HG03457 (cell line): ENCODE results near the gene TEX264.

Source experiments
- ATAC-seq: cut with Tn5 transposase; IDR thresholded peaks from one replicate; pipeline ENCODE4 v1.9.1; 2021; ENCODE audit warnings: moderate number of reproducible peaks; ENCODE audit not compliant: unreplicated experiment

The TEX264 gene

DNA sequence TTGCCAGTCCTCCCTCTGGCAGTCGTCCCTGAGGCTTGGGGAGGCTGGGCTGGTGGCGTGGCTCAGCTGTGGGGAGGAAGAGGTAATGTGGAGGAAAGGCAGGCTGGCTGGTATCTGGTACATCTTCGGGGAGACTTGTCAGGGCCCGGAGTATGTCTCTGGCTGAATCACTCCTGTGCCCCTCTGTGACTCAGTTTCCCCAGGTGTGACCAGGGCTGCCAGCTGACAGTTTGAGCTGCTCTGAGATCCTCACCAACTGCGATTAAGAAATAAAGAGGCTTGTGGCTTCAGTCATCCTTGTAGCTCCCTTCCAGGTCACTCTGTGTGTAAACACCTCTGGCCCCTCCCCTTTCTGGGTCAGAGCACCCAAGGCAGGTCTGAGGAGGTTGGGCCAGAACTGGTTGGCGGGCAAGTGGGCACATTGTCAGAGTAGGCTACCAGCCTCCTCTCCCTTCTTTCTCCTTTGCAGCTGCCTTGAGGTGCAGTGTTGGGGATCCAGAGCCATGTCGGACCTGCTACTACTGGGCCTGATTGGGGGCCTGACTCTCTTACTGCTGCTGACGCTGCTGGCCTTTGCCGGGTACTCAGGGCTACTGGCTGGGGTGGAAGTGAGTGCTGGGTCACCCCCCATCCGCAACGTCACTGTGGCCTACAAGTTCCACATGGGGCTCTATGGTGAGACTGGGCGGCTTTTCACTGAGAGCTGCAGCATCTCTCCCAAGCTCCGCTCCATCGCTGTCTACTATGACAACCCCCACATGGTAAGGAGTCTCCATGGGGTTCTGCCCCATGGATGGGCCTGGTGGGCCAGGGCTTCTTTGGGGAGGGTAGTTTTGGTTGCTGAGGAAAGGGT lies 3.0 kb downstream of the TEX264 start:
- no peak for ATAC-seq

DNA sequence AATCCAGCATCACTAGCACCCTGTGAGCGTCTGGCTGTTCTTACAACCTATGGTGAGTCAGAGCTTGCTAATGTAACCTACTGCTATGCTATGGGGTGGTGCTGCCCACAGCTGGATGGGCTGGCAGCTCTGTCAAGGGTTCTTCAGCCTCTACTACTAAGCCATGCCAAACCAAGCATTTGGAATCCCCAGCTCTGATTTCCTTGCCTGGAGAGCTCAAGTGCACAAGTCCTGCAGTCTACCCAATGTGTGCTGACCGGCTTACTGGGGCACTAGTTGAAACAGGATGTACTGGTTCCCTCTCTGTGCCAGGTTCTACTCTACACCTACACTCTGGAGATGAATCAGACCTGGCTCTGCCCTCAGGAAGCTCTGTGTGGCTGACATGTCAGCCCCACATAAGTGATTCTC lies 4.2 kb downstream of the TEX264 start:
- no peak for ATAC-seq

DNA sequence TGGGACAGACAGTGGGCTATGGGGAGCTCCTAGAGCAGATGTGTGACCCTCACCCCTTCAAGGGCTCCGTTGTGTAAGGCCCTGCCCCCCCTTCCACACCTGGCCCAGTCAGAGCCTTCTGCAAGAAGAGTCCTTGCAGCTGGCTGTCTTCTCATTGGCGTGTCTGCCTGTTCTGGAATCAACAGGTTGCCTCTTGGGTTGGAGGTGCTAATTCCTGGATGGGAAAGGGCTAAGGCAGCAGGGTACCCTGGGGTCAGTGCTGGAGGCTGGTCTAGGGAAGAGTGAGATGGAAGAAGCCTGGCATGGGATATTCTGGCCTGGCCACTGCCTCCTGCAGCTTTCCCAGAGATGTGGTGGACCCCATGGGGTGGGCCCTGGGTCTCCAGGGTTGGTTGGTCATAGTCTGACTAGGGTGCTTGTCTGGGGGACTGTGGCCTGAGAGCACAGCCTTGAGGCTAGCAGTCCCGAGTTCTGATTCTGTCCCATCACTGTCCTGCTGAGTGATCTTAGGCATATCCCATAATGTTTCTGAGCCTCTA lies 5.1 kb downstream of the TEX264 start:
- ATAC-seq, result no peak

DNA sequence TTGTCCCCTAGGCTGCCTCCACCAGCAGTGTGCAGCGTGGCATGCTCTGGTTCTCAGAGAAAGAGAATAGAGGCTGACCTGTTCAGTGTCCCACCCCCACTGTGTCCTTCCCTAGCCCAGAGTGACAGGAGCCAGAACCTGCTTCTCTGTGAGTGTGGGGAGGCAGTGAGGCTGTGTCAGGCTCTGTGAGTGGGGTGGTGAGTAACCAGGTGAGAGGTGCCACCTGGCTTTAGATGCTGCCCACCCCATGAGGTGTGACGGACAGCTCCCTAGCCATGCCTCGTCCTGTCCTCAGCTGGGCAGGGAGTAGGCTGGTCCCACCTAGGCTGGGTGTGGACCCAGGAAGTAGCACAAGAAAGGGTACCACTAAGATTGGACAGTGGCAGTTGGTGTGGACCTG lies 6.3 kb downstream of the TEX264 start:
- ATAC-seq, result no peak

DNA sequence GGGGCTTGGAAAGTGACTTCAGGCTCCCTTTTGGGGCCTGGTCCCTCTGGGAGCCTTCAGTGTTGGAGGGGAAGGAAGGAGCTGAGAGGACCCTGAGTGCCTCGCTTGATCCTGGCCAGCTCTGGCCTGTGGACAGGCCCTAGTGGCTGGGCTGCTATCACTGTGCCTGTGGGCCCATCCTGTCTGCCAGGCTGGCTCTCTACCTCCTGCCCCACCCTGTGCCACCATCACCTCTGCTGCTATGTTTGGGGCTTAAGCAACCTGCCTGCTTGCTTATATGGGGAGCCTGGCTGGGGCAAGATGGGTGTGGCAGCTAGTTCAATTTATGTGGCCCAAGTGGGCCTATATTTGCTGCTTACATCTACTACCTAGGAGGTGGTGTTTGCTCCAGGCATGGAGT lies 7.1 kb downstream of the TEX264 start:
- ATAC-seq, result no peak

DNA sequence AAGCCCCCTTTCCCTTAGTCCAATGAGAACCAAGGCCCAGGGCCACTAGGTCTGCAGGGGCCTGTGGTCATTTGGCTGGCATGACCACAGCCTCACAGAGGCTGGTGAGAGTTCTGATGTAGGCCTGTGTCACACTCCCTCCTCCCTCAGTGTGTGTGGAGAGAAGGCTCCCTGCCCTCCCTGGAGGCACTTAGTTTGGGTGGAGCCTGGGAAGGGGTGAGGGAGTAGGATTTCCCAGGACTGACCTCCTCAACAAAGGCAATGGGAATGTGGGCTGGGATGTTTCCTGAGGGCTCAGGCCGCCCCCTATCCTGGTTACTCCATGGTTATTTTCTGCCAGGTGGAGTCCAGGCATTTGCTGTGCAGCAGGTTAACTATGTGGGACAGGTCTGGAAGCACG lies 7.6 kb downstream of the TEX264 start:
- no peak for ATAC-seq

DNA sequence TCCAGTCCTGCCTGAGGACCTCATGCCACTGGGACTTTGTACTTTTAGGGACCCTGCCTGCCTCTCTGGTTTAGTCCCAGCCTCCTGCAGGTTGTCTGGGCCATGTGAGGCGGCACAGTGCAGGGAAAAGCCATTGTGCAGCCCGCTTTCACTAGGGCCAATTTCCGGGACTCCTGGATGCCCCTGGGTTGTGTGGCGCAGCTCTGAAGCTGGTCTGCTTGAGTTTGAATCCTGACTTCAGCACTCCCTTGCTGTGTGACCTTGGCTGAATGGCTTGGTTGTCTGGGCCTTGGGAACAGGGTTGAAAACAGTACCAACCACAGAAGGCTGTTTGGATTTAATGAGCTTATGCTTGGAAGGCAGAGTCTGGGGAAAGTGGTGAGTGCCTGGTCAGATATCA lies 8.3 kb downstream of the TEX264 start:
- no peak for ATAC-seq

DNA sequence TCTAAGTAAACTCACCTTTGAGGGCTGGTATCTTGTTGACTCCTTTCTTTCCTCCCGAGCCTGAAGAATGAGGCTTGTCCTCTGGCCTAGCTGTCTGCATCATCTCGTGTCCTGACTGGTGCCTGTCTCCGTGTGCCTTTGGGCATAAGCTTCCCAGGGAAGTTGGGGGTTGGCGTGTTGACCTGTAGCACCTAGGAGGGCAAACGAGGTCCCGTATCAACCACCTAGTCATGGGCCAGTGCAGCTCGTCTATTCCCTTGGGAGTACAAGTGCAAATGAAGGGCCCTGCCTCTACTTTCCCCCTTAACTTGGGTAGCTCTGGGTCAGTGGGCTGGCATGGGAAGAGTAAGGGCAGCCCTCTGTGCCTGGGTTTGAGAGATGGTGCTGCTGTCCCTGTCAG lies 8.7 kb downstream of the TEX264 start:
- ATAC-seq, result no peak

DNA sequence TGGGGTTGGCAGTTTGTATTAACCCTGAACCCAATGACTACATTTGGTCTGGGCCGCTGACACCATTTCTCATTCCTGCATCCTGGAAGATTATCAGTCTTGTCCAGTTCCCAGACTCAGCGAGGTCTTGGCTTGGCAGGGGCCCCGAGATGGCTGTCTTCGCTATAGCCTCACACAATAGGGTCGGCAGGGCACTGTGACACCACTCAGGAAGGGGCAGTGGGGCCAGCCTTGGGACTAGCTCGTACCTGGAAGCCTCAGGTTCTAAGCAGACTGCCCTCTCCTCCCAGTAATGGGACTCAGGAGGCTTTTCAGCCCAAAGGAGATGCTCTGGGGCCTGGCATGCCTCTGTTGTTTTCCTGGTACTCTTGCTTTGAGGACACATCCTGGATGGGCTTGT lies 9.1 kb downstream of the TEX264 start:
- ATAC-seq, result no peak

DNA sequence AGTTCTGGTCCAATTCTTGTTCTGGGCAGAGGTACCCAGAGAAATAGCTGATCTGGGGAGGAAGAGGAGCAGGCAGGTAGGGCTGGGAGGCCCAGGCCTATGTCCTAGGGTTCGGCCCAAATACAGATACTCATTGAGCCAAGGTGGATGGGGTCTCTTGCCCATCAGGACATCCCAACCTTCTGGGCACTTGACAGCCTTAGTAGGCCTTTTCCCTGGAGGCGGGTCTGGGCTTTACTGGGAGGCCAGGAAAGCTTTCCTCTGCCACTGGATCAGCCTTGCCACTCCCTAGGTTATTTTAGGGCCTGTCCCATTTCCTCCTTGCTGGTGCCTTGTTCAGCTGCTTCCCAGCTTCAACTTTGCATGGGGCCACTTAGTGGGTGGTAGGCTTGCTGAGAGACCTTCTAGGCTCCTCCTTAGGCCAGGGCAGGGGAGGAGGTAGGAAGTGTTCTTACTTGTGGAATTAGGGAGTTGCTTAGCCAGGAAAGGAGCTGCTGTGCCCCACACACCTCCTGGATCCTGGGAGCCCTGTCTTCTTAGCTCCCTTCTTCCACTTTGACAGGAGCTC lies 9.7 kb downstream of the TEX264 start:
- no peak for ATAC-seq

DNA sequence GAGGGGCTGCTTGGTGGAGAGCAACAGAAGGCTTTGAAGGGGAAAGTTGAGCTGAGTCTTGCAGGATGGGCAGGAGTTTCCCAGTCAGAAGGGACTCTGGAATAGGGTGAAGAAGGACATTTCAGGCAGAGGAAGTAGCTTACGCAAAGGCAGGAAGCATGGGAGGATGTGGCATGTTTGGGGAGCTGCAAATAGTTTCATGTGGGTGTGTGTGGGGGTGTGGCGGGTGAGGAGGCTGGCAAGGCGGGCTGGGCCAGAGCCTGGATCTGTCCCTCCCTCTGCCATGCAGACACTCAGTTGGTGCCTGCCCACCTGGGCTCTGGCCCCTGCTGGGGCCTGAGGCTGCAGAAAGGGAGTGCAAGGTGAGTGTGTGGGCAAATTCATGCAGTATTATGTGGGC lies 10.4 kb downstream of the TEX264 start:
- ATAC-seq, result no peak

DNA sequence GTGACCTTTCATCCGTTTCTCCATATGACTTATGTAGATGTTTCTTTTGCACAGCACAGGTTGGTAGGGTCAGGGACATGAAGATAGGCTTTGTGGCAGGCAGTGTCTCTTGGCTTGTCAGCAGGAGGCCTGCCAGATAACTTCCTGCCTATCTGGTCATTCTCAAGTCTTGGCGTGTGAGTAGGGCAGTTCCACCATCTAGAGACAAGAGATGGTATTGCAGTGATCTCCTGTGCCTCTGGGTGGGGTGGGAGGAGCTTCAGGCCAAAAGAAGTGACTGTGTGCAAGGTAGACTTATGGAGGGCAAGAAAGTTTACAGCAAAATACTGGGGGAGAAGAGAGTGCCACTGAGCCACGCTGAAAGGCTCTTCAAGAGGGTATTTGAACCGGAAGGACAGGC lies 11.0 kb downstream of the TEX264 start:
- ATAC-seq, result peak; percentile 45

DNA sequence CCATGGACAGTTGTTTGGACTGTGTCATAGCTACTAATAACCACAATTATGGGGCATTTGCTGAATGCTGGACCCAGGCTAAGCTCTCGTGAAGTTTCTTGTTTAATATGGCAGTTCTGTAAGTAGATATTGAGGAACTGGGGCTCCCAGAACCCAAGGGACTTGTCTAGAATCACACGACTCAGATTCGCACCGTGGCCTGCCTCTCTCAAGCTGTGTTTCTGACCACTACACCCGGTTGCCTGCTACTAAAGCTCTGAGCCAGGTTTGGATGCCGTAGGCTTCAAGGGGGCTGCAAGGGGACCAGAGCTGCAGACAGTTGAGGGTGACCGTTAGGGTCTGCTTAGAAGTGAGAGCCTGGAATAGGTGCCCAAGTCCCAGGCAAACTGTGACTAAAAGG lies 11.5 kb downstream of the TEX264 start:
- no peak for ATAC-seq

DNA sequence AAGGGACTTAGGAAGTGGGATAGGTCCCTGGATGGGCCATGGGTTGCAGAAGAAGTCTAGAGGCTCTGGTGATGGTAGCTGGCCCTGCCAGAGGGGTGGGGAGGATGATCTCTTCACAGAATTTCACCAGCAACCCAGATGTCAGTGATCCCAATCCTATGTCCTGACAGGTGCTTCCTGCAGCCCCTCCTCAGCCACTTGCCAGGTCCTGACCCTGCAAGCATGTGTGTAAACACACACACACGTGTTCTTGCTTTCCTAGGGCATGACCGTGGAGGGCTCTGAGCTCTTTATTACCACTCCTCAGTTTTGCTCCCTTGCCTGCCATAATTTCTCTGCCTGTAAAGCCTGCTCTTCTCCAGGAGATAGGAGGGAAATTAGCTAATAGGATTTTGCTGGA lies 12.5 kb downstream of the TEX264 start:
- ATAC-seq, result no peak

DNA sequence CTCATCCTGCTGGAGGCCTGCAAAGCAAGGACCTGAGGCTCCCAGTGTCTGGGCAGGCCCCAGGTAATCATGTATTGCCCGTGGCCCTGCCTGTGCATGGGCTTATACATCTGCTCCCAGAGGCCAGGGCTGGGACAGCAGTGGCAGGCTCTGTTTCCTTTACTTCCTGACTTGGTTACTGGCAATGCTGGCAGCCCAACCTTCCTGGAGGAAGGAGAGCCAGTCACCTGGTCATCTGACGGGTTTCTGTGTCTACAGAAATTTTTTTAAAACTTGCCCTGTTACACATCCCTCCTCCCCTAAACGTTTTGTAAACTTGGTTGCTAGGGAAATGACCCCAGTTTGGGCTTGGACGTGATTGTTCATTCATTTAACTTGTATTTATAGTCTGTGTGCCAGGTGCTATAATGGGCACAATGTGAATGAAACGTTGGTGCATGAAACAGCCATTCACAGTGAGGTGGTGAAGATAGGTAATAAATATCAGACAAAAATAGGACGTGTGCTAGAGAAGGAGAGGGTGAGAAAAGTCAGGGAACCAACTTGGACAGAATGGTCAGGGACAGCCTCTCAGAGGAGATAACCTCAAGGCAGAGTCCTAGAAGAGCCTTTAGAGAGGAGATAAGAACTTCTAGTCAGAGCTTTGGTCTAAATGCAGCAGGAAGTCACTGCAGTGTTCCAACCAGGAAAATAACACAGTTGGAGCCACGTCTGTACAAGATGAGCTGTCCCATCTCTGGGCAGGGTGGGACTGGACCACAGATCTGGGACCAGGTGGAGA lies 14.1 kb downstream of the TEX264 start:
- ATAC-seq, result no peak

DNA sequence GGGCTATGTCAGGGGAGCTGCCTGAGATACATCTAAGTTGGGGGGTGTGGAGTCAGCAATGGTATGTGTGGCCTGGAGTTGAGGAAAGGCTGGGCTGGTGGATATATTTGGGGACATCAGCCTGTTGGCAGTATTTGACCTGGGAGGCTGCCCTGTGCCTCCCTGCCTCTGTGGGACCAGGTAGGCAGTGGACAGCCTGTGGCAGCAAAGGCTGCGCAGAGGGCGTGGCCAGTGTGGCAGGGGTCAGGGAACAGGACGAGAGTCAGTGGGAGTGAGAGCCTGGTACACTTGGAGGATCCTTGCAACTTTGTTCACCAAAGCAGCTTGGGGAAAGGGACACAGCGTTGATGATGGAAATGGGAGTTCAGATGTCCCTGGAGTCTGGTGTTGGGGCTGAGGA lies 15.0 kb downstream of the TEX264 start:
- no peak for ATAC-seq

DNA sequence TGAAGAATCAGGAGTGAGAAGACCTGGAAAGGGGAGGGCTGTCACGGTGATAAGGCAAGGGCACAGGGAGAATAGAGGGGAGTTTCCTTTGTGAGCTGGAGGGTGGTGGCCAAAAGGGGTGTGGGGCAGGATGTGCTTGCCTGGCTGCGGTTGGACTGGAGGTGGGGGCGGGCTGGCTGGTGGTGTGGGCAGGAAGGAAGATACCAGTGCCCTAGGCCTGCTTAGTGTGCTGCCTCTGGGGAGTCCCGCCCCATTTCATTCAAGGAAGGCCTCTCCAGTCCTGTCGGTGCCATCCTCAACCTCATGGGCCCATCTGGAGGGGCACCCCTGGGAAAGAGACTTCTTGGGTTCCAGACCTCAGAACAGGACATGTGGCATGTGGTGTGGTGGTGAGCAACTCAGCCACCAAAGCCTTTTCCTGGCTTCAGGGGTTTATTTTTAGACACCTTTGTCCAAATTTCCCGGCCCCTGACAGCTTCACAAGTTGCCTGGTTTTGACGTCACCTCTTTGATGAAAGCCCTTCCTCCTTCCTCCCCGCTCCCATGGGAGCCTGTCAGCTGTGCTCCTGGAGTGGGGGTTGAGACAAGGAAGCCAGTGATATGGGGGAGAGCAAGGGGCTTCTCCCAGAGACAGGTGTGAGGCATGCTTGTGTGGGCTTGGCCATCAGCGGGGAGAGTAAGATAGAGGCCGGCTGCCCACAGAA lies 15.6 kb downstream of the TEX264 start:
- peak; percentile 41 for ATAC-seq

DNA sequence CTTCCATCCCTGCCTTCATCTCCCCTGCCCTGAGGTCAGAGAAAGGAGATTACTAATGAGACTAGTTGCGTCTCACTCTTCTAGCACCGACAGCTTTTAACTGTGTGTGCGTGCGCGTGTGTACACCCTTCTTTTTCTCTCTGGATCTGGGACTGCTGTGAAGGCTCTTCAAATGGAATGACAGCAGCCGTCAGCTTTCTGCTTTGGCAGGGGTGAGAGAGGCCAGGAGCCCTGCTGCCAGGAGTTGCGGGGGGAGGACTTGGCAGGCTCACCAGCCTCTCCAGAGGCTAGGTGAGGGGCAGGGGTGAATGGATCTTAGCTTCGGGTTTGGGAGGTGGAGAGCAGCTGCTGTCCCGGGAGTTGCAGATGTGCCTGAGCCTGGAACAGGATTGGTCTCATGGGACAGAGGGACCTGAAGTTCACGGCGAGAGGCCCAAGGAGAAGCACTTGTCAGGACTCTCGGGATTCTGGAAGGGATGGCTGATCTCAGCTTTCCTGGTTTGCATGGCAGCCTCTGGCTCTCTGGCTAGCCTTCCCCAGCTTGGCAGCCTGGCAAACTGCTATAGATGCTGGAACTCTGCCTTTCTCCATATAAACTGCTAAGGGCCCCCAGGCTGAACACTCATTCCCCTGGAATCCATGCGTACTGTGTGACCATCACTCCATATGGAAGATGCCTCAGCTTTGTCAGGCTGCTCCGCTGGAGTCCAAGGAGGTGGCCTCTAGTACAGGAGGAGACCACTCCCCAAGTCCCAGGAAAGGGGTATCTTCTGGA lies 16.6 kb downstream of the TEX264 start:
- no peak for ATAC-seq

DNA sequence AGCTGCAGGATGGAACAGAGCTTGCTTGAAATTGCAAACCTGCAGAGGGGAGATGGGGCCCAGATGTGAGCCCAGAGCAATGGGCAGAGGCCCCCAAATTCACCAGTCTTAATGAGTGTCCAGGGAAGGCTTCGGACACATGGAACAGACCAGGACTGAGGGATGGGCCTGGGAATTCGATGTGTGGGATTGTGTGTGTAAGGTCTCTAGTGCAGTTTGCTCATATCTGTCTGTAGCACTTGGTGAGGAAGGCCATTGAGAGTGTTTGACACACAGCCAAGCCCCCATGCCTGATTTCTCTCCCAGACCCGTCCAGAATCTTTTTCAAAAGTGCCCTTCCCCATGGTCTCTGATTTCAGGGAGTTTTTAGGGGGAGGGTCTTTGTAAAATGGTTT lies 17.2 kb downstream of the TEX264 start:
- ATAC-seq, result no peak

DNA sequence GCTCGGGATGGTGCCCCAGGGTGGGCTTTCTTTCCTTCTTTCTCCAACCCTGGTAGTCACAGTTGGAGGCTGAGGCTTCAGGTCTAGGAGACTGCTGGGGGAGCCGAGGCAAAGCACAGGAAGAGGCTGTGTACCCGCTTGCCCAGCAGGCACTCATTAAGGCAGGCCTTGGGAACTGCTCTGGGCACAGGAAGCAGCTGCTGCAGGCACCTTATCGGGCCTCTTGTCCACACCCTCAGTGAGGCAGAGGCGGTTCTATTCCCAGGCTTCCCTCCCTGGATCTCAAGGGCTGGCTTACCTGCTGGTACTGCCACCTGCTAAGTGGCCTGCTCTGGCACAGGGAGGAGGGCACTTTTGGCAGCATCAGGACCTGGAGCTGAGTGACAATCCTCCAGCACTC lies 20.0 kb downstream of the TEX264 start:
- ATAC-seq, result no peak
